ENCODE results near the gene HMX3.
"Not testable (repeated sequence)": the region's sequence is repeated elsewhere in the genome, so short reads cannot be mapped to it uniquely, and the experiment has no call there.

The HMX3 gene

DNA sequence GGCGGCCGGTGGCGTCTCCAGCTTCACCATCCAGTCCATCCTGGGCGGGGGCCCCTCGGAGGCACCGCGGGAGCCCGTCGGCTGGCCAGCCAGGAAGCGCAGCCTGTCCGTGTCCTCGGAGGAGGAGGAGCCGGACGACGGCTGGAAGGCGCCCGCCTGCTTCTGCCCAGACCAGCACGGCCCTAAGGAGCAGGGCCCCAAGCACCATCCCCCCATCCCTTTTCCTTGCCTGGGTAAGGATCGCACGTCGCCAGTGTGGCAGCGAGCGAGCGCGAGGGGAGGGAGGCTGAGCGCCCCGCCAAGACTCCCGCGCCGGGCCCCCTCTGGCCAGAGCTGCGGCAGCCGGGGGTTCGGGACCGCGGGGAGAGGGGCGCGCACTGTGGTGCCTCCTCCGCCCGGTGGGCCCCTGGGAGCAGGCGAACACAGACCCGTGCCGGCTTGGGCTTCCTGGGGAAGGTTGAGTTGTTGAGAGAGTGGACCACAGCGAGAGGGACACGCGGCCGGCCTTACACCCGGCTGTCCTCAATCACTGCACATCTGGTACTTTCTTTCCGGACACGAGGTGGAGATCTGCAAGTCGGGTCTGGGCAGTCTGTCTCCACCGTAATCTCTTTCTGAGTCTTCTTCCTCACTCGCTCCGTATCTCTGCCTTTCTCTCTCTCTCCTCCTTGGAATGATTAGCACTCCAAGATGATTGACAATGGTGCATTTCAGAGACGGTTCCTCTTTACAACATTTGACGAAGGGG is 12.8 kb downstream of the HMX3 start:
- peak; percentile 34 for DNase-seq (ENCODE audit: low spot score)

- no peak for DNase-seq (ENCODE audit: low spot score)
Measured at GRCh38 chr10:123149162-123149567, 13.4 kb downstream of the HMX3 start.

GRCh38 chr10:123149568-123150270 is 13.9 kb downstream of the HMX3 start:
- DNase-seq (ENCODE audit: low spot score), result peak; percentile 43

DNA sequence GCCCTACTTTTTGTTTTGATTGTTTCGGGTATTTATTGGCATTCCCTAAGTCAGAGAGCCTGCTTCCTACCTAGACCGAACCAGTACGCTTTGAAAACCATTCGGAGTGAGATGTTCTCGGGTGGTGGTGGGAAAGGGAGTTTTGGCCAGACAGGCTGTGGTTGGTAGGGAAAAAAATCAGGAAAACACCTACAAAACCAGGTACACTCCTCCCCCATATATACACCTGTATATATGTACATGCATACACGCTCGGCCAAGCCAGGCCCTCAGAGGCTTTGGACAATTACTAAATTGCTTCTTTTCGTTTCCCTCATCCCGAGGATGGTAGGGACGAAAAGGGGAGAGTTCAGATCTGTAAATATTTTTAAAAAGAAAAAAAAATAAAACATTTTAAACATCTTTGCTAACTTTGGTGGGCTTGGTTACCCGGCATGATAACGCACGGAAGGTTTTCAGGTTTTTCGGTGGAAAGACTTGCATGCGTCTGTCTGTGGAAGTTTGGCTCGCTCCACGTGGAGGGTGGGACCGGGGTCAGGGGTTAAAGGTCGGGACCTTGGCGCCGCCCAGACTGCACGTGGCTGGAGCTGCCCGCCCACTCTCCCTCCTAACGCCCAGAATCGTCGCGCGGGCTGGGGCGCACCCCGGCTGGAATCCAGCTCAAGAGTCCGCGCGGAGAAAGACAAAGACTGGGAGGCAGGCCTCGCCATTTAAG is 14.7 kb downstream of the HMX3 start:
- DNase-seq (ENCODE audit: low spot score), result no peak

DNA sequence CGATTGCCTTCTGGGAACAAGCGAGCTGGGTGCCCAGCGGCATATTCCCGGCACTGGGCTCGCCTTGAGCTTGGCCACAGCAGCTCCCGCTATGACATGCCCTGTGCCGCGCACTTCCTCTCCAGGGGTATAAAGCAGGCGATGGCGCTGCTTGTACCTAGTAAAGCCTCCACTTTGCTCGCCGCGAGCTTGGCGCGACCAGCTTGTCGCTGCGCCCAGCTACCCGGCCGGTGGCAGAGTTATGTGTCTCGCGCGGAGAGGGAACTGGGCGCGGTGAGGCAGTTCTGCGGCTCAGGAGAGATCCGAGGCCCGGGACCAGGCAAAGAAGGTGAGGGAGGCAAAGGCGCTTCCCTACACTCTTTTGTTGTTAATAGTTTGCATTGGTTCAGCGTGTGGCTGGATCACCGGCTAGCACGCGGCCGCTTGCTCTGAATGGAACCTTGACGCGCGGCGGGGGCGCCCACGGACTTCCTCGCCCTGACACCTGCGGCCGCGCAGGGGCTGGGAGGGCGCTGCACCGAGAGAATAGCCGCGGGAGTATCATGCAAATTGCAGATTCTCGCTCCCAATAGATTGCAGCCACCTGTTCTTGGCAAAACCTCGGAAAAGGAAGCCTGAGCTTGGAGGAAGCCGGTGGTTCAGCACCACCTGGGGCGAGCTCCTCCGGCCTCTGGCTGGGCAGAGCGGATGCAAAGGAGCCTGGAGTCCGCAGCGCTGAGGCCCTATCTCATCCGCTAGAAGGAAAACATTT is 15.4 kb downstream of the HMX3 start:
- peak; percentile 13 for DNase-seq (ENCODE audit: low spot score)

DNA sequence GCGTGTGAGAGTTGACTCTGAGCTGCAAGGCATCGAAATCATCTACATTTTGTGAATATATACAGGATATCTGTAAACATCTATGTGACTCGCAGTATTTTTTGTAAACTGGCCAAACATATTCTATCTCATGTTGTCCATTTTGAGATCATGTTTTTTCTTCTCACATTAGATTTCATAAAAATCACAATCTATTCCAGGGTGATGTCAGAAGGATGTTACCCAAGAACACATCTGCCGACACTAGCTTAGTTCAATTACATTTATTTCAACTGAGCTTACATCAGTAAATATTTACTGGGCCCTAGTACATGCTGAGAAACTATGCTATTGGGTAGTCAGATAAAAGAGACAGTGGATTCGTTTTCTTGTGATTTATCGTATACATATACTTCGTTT is 16.0 kb downstream of the HMX3 start:
- DNase-seq (ENCODE audit: low spot score), result no peak

DNA sequence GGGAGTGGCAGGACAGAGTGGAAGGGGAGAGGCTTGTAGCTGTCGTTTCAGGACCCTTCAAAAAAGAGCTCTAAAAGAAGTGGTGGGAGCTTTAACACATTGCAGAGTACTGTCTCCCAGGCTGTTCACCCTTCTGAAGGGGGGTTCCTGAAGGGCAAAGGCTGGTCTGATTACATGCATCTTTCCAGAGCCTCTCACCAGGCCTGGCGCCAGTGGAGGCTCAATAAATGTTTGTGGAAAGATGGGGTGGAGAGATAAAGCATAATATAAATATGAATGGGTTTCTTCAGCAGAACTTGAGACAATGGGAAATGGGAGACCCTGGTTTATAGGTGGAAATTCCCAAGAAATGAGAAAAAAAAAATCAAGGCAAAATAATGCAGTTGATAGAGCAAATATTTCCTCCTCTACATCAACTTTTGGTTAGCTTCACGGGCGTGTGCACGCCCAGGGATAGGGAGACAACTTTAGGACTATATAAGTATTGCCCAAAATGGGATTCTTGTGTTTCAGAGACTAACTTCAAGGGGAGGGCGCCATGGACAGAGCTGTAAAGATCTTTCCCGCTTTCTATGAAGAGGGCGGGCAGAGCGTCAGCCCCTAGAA is 17.8 kb downstream of the HMX3 start:
- no peak for DNase-seq (ENCODE audit: low spot score)

DNA sequence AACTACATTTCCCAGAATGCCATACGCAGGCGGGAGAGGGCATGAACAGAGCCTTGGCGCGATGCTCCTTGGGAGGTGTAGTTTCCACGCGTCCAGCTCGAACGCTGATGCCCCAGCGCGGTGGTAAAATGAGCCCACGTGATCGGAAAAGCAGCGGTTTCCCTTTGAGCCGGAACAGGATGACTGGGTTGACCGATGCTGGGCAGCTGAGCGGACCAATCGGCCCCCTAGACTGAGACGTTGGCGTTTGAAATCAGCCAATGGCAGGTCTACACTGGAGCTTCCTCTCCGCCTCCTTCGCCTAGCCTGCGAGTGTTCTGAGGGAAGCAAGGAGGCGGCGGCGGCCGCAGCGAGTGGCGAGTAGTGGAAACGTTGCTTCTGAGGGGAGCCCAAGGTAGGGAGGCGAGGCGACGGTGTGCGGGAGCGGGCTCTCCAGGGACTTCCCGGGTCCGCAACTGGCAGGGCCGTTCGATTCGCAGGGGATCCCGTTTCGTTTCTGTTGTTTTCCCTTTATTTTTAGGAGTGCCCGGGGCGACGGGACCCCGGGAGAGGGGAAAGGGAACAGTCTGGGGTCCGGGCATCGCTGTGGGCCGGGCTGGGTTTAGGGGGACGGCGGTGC is 18.4 kb downstream of the HMX3 start, which contains the start of gene BUB3:
Gene BUB3 (plus strand): TSS at position 311 of the 619 bp plus-strand sequence. CDS start 516 bp downstream, outside the sequence.
- peak; percentile 99 for DNase-seq (ENCODE audit: low spot score)

DNA sequence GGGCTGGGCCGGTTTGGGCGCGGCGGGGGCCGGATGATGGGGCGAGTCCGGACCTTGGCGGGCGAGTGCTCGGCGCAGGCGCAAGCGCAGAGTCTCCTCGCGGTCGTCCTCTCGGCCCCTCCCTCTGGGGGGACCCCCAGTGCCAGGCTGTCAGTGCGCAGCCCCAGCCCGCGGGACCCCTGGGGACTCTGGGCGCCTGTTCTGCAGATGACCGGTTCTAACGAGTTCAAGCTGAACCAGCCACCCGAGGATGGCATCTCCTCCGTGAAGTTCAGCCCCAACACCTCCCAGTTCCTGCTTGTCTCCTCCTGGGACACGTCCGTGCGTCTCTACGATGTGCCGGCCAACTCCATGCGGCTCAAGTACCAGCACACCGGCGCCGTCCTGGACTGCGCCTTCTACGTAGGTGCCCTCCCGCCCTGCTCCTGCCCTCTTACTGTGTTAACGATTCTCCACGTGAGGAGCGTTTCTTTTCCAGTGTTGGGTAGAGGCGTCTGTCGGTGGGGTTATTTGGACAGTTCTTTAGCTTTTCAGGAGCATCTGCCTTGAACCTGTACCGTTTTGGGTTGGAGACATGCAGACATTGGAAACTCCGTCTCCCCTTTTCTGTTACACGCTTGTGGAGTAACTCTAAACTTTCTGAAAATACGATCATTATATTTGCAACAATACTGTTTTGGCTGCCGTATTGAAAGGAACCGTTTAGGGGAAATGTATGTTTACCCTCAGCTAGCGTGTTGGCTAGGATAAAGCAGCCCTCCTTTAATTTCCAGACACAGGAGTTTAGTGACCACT is 19.1 kb downstream of the HMX3 start:
- DNase-seq (ENCODE audit: low spot score), result peak; percentile 80

DNA sequence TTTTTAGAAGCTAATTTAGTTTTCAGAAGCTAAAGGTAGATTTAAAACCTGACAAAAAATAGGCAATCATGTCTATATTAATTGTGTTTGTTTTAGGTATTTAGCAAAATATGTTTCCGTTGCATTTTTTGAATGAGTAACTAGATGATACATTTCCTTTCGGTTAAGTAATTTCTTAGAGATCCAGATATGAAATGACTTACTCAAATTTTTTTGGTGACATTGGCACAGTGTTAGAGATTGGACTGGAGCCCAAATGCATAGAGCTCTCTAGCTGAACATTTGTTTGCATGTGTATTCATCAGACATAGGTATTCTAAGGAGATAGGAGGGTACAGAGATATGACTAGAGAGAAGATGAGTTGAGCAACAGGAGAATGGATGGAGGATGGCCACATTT is 20.3 kb downstream of the HMX3 start:
- peak; percentile 15 for DNase-seq (ENCODE audit: low spot score)

GRCh38 chr10:123157210-123157609 is 21.4 kb downstream of the HMX3 start:
- peak; percentile 41 for DNase-seq (ENCODE audit: low spot score)

DNA sequence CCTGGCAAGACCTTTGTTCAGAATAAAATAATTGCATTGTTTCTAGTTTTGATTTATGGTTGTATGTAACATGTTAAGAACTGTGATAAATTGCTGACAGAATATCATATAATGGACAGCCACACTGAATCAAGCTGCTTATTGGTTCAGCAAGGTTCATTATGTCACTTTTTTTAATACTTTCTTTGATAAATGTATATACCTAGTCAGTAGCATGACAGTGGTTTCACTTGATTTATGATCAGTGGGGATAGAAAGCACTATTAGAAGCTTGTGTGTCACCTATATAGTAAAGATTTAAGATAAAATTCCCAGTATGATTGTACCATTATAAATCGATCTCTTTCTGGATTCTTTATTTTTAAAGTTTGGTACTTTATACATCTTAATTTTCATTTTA is 22.9 kb downstream of the HMX3 start:
- no peak for DNase-seq (ENCODE audit: low spot score)

DNA sequence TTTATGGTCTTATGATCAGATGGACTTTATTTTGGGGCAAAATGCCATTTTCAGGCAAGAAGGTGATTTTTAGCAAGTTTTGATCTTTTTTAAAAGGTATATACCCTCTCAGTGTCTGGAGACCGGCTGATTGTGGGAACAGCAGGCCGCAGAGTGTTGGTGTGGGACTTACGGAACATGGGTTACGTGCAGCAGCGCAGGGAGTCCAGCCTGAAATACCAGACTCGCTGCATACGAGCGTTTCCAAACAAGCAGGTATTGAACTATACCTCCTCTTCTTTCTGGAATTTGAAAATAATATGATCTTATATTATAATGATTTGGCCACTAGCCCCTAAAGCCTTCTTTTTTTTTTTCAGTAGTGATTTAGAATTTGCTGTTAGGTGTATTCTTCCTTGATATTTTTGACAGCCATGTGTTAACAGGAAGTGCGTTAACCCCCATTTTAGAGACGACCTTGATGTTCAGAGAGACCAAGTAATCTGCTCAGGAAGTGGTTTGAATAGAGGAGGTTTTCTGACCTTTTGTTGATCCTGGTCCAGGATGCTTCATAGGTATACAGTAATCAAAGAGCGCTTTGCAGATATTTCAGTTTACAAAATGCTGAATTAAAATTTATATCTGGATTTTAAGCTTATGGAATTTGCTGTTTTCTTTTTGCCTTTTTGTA is 24.7 kb downstream of the HMX3 start:
- DNase-seq (ENCODE audit: low spot score), result no peak

DNA sequence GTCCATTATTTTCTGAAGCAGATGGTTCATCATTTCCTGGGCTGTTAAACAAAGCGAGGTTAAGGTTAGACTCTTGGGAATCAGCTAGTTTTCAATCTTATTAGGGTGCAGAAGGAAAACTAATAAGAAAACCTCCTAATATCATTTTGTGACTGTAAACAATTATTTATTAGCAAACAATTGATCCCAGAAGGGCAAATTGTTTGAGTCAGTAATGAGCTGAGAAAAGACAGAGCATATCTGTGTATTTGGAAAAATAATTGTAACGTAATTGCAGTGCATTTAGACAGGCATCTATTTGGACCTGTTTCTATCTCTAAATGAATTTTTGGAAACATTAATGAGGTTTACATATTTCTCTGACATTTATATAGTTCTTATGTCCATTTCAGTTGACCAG is 28.5 kb downstream of the HMX3 start:
- no peak for DNase-seq (ENCODE audit: low spot score)

GRCh38 chr10:123165445-123166072 is 29.8 kb downstream of the HMX3 start:
- no peak for DNase-seq (ENCODE audit: low spot score)

DNA sequence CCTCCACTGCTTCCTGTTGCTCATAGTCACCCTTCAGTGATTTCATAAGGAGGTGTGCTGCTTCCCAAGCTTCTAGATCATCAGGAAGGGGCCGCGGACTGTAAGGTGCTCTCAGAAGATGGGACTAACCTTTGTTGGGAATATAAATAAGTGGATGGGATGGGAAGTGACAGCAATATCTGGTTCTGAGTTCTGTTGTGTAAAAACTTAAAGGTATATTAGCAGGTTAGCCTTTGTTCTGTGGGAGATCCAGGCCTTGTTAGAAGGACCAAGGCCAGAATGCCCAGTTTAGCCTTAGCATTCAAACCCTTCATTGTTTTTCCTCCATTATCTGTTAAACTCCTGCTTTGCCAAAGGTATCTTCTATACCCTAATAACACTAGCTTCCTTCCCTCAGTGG is 30.8 kb downstream of the HMX3 start:
- no peak for DNase-seq (ENCODE audit: low spot score)

GRCh38 chr10:123170961-123171360 is 35.2 kb downstream of the HMX3 start:
- DNase-seq (ENCODE audit: low spot score), result no peak

DNA sequence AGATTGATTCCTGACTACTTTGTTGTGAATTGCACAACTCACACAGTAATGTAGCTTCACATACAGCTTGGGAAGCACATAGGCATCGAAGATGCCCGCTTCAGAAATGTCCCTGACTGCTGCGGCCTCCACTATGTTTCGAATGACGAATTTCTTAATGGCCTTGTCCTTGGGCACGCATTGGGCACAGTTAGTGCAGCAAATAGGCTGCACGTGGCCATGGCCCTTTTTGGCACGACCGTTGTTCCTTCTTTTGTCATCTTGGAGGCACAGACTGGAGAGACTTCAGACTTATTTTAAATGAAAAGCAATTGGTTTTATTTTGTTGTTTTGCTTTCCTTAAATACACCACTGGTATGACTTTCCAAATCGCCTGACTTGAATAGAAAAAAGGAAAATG is 35.8 kb downstream of the HMX3 start:
- not testable (repeated sequence) for DNase-seq (ENCODE audit: low spot score)
